GM18858 (cell line): ENCODE data around the gene MT1F.
A peak's percentile ranks its signal among the peaks of the same experiment; 100 is the strongest.
"Not testable (repeated sequence)": the region's sequence is repeated elsewhere in the genome, so short reads cannot be mapped to it uniquely, and the experiment has no call there.

Experiments used
- ATAC-seq: cut with Tn5 transposase; IDR thresholded peaks from one replicate; pipeline ENCODE4 v1.9.1; 2021; ENCODE audit not compliant: unreplicated experiment

Gene MT1F

DNA sequence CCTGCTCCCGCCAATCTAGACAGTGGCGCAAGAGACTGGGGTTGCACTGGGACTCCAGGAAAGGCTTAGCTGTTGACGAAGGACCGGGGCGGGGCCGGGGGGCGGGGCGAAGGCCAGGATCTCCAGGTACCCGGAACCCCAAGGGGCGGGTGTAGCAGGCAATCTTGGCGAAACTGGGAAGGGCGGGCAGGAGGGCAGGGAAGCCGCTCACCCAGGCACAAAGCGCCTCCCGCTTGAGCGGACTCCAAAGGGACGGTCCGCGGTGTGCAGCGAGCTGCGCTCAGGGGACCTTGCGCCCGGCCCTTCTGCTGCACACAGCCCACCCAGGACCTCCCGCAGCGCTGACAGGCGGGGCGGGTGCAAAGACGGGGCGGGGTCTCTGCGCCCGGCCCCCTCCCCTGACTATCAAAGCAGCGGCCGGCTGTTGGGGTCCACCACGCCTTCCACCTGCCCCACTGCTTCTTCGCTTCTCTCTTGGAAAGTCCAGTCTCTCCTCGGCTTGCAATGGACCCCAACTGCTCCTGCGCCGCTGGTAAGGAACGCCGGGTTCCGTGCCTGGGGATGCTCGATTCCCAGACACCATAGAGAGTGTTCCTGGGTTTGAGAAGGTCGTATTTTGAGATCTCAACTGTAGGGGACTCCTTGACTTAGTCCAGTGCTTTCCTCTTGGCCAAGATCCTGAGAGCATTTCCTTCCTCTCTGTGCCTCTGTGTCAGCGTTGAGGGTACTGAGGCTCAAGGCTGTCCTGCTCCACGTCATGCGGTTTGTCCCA is at the start of gene MT1F:
MT1F (plus strand) TSS at position 405 of the 772 bp plus-strand sequence; CDS start at position 505, 100 bp downstream.
- no peak for ATAC-seq

DNA sequence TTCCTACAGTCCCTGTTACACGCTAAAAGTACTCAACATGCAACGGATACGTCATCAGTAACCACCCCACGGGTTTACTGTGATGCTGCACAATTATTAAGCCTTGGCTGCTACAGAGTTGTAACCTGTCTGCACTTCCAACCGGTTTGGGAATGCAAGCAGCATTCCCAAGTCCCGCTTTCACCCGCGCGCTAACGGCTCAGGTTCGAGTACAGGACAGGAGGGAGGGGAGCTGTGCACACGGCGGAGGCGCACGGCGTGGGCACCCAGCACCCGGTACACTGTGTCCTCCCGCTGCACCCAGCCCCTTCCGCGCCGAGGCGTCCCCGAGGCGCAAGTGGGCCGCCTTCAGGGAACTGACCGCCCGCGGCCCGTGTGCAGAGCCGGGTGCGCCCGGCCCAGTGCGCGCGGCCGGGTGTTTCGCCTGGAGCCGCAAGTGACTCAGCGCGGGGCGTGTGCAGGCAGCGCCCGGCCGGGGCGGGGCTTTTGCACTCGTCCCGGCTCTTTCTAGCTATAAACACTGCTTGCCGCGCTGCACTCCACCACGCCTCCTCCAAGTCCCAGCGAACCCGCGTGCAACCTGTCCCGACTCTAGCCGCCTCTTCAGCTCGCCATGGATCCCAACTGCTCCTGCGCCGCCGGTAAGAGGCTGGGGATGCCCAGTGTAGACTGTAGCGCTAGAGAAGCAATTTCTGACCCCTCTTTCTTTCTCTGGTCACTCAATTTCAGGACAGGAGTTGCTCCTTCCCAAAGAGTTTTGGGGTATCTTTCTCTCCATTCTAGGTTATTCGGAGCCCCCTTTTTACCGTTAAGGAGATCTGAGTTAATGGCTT is 49.5 kb upstream of the MT1F start, which contains the start of gene MT2A:
MT2A (plus strand) TSS at position 542 of the 833 bp plus-strand sequence; CDS start at position 614, 72 bp downstream.
- ATAC-seq = peak; percentile 75

DNA sequence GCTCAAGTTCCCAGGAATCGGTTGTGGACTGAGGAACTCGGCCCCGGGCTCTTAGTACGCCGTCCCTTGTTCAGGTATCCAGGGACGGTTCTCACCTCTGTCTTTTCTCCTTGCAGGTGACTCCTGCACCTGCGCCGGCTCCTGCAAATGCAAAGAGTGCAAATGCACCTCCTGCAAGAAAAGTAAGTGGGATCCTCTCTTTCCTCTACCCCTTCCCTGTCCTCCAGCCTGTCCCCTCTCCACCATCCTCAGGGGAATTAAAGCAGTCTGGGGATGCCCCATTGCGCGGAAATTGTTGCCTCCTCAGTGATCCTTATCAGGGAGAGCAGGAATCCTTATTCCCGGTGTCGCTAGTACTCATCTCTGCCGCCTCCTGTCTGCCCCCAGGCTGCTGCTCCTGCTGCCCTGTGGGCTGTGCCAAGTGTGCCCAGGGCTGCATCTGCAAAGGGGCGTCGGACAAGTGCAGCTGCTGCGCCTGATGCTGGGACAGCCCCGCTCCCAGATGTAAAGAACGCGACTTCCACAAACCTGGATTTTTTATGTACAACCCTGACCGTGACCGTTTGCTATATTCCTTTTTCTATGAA is 48.8 kb upstream of the MT1F start:
- no peak for ATAC-seq

DNA sequence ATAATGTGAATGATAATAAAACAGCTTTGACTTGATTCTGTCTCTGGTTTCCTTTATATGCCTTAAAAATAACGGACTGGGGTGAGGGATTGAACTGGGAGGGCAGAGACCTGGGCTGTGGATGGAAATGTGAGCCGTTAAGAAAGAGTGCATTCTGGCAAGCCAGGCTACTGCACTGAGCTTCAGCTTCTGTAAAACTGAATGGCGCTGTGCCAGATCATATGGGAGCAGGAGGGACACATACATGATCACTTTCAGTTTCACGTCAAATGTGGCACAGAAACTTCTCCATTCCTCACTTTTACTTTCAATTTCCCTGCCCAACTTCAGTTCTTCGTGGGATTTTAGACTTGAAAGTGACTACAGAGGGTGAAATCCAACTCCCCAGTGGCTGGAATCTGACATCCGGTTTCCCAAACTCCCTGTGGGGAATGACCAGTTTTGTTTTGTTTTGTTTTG is 48.3 kb upstream of the MT1F start:
- peak; percentile 39 for ATAC-seq

DNA sequence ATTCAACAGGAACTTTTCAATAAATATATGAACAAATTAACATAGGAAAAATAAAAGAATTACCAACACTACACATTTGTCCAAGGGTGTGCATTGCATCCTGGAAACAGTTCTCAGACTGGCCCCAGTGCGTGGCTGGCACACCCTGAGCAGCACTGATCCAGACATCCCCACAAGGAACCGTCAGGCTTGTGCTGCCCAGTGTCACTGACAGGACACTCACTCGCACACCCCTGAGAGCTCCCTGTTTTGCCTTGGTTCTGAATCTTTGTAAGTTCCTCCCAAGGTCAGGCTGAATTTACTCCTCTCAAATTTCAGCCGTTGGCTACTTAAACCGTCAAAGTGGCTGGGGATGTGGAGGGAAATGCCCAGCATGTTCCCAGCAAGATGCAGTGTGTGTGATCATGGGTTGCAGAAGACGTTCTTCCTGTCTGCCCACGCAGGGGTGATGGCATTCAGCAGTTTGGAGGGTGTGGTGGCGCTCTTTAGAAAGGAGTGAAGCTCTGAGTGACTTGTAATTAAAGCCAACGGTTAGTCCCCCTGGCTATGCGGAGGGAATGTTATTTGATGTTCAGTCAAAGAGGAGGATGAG is 47.6 kb upstream of the MT1F start:
- no peak for ATAC-seq

GRCh38 chr16:56610609-56611111 is 47.1 kb upstream of the MT1F start:
- ATAC-seq = no peak

DNA sequence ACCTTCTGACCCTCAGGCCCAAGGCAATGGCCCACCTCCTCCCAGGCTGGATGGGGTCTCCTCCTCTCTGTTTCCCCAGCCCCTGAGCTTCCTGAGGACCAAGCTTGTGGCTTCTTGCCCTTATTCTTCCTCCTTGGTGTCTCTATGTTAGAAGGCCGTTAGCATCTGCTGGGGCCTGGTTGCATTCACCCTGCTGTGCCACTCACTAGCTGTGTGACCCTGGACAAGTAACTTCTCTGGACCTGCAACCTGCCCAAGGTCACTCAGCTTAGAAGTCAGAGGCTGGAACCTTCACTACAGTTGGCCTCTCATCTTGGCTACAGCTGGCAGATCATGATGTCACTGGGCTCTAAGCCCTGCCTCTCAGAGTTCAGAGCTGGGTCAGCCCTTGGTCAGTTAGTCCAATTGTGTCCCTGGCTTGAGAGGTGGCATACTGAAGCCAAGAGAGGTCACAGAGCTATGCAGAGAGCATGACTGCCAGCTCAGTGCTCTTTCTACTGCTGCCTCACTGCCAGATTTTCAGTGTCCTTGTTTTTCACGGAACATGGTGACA is 46.4 kb upstream of the MT1F start:
- ATAC-seq = no peak

GRCh38 chr16:56613706-56614105 is 44.1 kb upstream of the MT1F start:
- no peak for ATAC-seq

DNA sequence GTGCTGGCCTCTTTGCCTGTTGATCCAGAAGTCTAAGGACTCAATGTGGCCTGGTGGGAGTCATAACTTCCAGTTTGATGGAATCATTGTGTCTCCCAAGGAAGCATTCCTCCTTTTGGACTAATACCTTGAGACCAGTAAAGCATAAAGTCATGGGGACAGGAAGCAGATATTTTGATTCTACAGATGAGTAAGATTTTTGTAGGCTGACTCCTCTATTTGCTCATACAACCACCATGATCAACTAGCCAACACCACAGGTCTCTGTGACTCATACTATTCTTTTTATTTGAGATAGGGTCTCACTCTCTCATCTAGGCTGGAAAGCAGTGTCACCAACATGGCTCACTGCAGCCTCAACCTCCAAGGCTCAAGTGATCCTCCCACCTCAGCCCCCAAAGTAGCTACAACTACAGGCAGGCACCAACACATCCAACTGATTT is 43.2 kb upstream of the MT1F start:
- no peak for ATAC-seq

DNA sequence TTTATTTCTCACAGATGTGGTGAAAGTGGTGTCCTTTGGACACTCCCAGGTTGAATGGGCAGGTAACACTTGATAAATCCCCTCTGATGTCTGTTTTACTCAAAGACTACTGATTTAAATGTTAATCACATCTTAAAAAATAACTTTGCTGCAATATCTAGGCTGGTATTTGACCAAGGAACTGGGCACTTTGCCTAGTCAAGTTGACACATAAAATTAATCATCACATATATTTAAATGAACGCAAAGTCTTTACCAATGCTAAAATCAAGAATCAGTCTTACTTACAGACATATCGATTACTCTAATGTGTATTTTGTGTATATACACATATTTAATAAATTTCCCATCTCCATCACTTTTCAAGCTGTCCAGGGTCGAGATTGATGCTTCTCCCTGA is 42.4 kb upstream of the MT1F start:
- ATAC-seq = no peak

- no peak for ATAC-seq
Measured at GRCh38 chr16:56616608-56617211, 41.0 kb upstream of the MT1F start.

DNA sequence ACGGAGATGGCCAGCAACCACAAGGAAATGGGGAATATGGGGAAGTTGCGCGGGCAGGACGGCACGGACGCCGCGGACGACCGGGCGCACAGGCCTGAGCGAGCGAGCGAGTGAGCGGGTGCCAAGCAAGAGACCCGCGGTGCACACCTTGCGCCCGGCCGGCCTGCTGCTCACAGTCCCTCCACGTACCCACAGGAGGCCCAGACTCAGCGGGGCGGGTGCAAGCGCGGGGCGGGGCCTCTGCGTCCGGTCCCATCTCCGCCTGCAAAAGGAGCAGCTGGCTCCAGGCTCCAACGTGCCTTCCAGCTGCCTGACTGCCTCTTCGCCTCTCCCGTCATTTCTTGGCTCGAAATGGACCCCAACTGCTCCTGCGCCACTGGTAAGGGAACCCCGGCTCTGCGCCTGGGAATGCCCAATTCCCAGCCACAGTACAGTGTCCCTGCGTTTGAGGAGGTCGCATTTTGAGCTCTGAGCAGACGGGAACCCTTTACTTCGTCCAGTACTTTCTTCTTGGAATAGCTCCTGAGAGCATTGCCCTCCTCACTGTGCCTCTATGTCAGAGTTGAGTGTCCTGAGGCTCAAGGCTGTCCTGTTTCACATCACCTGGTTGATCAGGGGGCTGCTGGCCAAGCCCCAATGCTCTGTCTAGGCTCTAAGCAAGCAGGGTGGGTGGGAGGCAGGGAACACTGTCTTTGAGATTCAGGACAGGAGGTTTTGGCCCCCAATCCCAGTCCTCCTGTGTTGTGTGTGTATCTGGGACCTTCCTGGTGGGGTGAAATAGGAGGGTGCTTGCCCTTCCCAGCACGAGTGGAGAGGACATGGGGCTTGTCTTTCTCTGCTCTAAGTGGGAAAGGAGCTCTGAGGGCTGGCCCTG is 40.3 kb upstream of the MT1F start:
- ATAC-seq = no peak

DNA sequence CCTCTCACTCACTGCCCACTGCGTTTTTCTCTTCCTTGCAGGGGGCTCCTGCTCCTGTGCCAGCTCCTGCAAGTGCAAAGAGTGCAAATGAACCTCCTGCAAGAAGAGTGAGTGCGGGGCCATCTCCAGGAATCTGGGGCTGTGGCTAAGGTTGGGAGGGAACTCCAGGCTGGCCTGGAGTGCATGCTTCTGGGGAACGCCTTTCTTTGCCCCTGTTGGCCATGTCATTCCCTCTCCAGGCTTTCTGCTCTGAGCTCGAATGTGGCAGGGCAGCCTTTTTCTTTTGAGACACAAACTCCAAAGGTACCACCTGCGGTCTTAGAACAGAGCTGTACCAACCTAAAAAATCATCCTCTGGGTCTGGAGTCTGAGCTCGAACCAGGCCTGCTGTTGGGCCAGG is 39.6 kb upstream of the MT1F start:
- no peak for ATAC-seq

DNA sequence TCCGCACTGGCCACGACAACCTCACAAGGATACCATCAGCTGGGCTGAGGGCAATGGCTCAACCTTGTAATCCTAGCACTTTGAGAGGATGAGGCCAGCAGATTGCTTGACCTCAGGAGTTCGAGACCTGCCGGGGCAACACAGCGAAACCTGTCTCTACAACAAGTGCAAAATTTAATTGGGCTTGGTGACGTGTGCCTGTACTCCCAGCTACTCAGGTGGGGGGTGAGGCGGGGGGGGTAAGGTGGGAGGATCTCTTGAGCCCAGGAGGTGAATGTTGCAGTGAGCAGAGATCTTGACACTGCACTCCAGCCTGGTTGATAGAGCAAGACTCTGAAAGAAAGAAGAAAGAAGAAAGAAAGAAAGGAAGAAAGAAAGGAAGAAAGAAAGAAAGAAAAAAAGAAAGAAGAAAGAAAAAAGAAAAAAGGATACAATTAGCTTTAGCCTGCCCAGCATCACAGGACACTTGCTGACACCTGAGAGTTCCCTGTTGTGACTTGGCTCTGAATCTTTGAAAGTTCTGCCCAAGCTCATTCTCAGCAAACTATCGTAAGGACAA is 37.3 kb upstream of the MT1F start:
- ATAC-seq = no peak

DNA sequence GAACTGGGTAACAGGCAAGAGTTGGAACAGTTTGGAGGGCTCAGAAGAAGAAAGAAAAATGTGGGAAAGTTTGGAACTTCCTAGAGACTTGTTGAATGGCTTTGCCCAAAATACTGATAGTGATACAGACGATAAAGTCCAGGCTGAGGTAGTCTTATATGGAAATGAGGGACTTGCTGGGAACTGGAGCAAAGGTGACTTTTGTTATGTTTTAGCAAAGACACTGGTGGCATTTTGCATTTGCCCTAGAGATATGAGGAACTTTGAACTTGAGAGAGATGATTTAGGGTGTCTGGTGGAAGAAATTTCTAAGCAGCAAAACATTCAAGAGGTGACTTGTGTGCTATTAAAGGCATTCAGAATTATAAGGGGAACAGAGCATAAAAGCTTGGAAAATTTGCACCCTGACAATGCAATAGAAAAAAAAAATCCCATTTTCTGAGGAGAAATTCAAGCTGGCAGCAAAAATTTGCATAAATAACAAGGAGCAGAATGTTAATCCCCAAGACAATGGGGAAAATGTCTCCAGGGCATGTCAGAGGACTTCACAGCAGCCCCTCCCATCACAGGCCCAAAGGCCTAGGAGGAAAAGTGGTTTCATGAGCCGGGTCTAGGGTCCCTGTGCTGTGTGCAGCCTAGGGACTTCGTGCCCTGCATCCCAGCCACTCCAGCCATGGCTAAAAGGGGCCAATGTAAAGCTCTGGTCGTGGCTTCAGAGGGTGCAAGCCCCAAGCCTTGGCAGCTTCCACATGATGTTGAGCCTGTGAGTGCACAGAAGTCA is 35.9 kb upstream of the MT1F start:
- ATAC-seq = not testable (repeated sequence)

GRCh38 chr16:56623184-56623583 is 34.6 kb upstream of the MT1F start:
- ATAC-seq = not testable (repeated sequence)

DNA sequence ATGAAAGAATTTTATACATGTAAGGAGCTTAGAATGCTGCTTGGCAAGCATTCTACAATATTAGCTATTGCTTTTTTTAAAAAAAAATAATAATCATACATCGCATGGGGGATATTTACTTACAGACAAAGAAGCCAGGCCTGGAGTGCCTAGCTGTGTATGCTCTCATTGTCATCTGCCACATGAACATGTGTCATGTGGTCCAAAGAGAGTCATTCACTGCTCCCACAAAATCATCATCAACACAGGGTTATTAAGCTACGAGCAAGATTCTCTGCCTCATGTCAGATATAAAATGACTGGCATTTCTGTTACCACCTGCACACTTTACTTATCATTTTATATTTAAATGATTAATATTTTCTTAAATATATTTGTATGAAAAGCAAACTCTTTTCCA is 34.1 kb upstream of the MT1F start:
- ATAC-seq = no peak
